Neural progenitor cell (in vitro differentiated cells): ENCODE measurements around the gene CHST8. TPM values are rescaled to one million over a fixed set of nuclear protein-coding genes. Genes with fewer than 3 reads are reported as not detected.

Source experiments
- DNase-seq: peaks from one replicate; pipeline ENCODE4 v3.0.0-alpha.2; 2016; ENCODE audit warnings: low spot score
- H2AFZ ChIP-seq: fragments of 200-600 bp; sonication (generic); replicated peaks from 2 replicates; pipeline ENCODE4 v1.6.1; 2016; ENCODE audit warnings: antibody characterized with exemption
- H3F3A ChIP-seq: fragments of 200-600 bp; sonication (generic); 2 replicates; pipeline ENCODE4 v1.6.1; 2016; ENCODE audit warnings: antibody characterized with exemption, low read depth
- H3K27ac ChIP-seq: fragments of 200-600 bp; sonication (generic); 2 replicates; pipeline ENCODE4 v1.5.1; 2016; ENCODE audit warnings: mild to moderate bottlenecking
- H3K27me3 ChIP-seq: fragments of 200-600 bp; sonication (generic); 2 replicates; pipeline ENCODE4 v1.6.1; 2016; ENCODE audit warnings: mild to moderate bottlenecking, moderate library complexity
- H3K36me3 ChIP-seq: fragments of 200-600 bp; sonication (generic); 2 replicates; pipeline ENCODE4 v1.5.1; 2016
- H3K4me1 ChIP-seq: fragments of 200-600 bp; sonication (generic); 2 replicates; pipeline ENCODE4 v1.6.1; 2016; ENCODE audit warnings: mixed run types
- H3K4me2 ChIP-seq: fragments of 200-600 bp; sonication (generic); 2 replicates; pipeline ENCODE4 v1.6.1; 2016
- H3K4me3 ChIP-seq: fragments of 200-600 bp; sonication (generic); 2 replicates; pipeline ENCODE4 v1.5.1; 2016
- H3K79me2 ChIP-seq: fragments of 200-600 bp; sonication (generic); 2 replicates; pipeline ENCODE4 v1.6.1; 2016; ENCODE audit warnings: low read depth
- H3K9ac ChIP-seq: fragments of 200-600 bp; sonication (generic); 2 replicates; pipeline ENCODE4 v1.6.1; 2016
- H3K9me3 ChIP-seq: fragments of 200-600 bp; sonication (generic); 2 replicates; pipeline ENCODE4 v1.5.1; 2016; ENCODE audit warnings: low read depth
- H4K20me1 ChIP-seq: fragments of 200-600 bp; sonication (generic); 2 replicates; pipeline ENCODE4 v1.6.1; 2016; ENCODE audit warnings: low read depth
- H3K27ac Mint-ChIP-seq: 3 replicates; pipeline ENCODE4 v1.8.0; 2021; ENCODE audit warnings: mixed read lengths
- H3K27me3 Mint-ChIP-seq: 2 replicates; pipeline ENCODE4 v1.8.0; 2022; ENCODE audit warnings: low read depth, mild to moderate bottlenecking, inconsistent platforms, moderate library complexity, mixed read lengths; ENCODE audit not compliant: insufficient read depth
- H3K36me3 Mint-ChIP-seq: 3 replicates; pipeline ENCODE4 v1.8.0; 2021; ENCODE audit warnings: mixed read lengths
- H3K4me1 Mint-ChIP-seq: 3 replicates; pipeline ENCODE4 v1.8.0; 2021; ENCODE audit warnings: mixed read lengths
- H3K4me3 Mint-ChIP-seq: 3 replicates; pipeline ENCODE4 v1.8.0; 2021; ENCODE audit warnings: mild to moderate bottlenecking, moderate library complexity, mixed read lengths
- H3K9me3 Mint-ChIP-seq: 3 replicates; pipeline ENCODE4 v1.8.0; 2020; ENCODE audit warnings: mixed read lengths
- EZH2 ChIP-seq: fragments of 200-600 bp; sonication (generic); IDR thresholded peaks from 2 replicates; pipeline ENCODE4 v1.6.1; 2017; ENCODE audit warnings: antibody characterized with exemption, mild to moderate bottlenecking, moderate library complexity
- EZH2phosphoT487 ChIP-seq: fragments of 200-600 bp; sonication (generic); IDR thresholded peaks from 2 replicates; pipeline ENCODE4 v1.6.1; 2017; ENCODE audit warnings: antibody characterized with exemption
- total RNA-seq: library from RNA; depleted of rRNA; stranded (reverse); fragments of >200 nt; gene quantifications from 2 replicates; pipeline ENCODE4 v1.2.3, GENCODE V29; 2015; ENCODE audit warnings: low replicate concordance
- TF ChIP-seq, protein P1 (sequence below): fragments of 200-600 bp; sonication (generic); IDR thresholded peaks from 2 replicates; pipeline ENCODE4 v1.5.1; 2017; ENCODE audit warnings: antibody characterized with exemption, mild to moderate bottlenecking

CHST8 gene
- total RNA-seq, 1 donor from 2014 or later: 0.92 TPM

DNA sequence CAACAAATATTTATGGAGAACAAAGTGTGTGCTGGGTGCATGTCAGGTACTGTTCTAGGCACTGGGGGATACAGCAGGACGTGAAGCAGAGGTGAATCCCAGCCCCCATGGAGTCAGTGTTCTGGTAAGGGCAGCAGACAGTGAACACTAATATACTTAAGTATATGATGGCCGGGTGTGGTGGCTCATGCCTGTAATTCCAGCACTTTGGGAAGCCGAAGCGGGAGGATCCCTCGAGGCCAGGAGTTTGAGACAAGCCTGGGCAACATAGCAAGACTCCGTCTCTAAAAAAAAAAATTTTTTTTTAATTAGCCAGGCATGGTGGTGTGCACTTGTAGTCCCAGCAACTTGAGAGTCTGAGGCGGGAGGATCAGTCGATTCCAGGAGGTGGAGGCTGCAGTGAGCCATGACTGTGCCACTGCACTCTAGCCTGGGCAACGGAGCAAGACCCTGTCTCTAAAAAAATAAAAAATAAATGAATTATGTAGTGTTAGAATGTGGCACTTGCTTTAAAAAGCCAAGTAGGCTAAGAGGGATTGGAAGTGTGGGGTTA, 22.6 kb downstream of the CHST8 start:
- TF ChIP-seq EZH2 (no peak), EZH2phosphoT487 (no peak)
- TF ChIP-seq, protein P1, sequence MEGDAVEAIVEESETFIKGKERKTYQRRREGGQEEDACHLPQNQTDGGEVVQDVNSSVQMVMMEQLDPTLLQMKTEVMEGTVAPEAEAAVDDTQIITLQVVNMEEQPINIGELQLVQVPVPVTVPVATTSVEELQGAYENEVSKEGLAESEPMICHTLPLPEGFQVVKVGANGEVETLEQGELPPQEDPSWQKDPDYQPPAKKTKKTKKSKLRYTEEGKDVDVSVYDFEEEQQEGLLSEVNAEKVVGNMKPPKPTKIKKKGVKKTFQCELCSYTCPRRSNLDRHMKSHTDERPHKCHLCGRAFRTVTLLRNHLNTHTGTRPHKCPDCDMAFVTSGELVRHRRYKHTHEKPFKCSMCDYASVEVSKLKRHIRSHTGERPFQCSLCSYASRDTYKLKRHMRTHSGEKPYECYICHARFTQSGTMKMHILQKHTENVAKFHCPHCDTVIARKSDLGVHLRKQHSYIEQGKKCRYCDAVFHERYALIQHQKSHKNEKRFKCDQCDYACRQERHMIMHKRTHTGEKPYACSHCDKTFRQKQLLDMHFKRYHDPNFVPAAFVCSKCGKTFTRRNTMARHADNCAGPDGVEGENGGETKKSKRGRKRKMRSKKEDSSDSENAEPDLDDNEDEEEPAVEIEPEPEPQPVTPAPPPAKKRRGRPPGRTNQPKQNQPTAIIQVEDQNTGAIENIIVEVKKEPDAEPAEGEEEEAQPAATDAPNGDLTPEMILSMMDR: no peak
- H3K36me3 ChIP-seq: no peaks in the 10 kb centered on the region
- no peaks in the 10 kb centered on the region for H3K36me3 Mint-ChIP-seq

DNA sequence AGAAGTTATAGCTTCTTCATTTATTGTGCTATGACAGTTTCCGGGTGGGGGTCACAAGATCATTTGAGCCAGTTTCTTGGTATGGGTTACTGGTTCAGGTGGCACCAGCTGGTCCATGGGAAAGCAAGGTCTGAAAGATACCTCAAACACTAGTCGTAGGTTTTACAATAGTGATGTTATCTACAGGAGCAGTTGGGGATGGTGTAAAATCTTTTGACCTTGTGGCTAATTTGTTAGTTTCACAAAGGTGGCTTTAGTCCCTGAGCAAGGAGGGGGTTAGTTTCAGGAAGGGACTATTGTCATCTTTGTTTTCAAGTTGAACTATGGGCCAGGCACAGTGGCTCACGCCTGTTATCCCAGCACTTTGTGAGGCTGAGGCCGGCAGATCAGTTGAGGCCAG, 24.6 kb downstream of the CHST8 start:
- Mint-ChIP-seq H3K36me3 (no peaks in the 10 kb centered on the region), H3K4me1 (no peaks in the 10 kb centered on the region), H3K9me3 (no peaks in the 10 kb centered on the region), H3K27me3 (peaks cover 10% of the 10 kb centered on the region), H3K27ac (no peak overlapping the region), H3K4me3 (no peak overlapping the region)
- Histone ChIP-seq H3K4me2 (no peak overlapping the region), H3K36me3 (no peaks in the 10 kb centered on the region), H3K4me1 (no peaks in the 10 kb centered on the region), H4K20me1 (no peaks in the 10 kb centered on the region), H3K9ac (no peak overlapping the region), H3K27me3 (no peaks in the 10 kb centered on the region), H3K9me3 (no peaks in the 10 kb centered on the region), H3K79me2 (no peaks in the 10 kb centered on the region), H3K27ac (no peak overlapping the region), H3K4me3 (no peak overlapping the region), H3F3A (no peaks in the 10 kb centered on the region), H2AFZ (no peak overlapping the region)
- TF ChIP-seq, protein P1: no peak
- TF ChIP-seq EZH2phosphoT487 (no peak), EZH2 (no peak)
- no peak for DNase-seq

More for the DNA sequence above, 22.6 kb downstream of the CHST8 start:
- H3K9me3 ChIP-seq: no peaks in the 10 kb centered on the region
- Mint-ChIP-seq H3K27ac (no peak overlapping the region), H3K9me3 (no peaks in the 10 kb centered on the region), H3K4me1 (no peaks in the 10 kb centered on the region), H3K27me3 (peaks cover 10% of the 10 kb centered on the region), H3K4me3 (no peak overlapping the region)
- no peak overlapping the region for H2AFZ ChIP-seq
- no peak overlapping the region for H3K27ac ChIP-seq
- no peak overlapping the region for H3K9ac ChIP-seq
- no peak overlapping the region for H3K4me3 ChIP-seq
- no peaks in the 10 kb centered on the region for H3K27me3 ChIP-seq
- no peaks in the 10 kb centered on the region for H4K20me1 ChIP-seq
- no peaks in the 10 kb centered on the region for H3K79me2 ChIP-seq
- H3K4me1 ChIP-seq: no peaks in the 10 kb centered on the region
- no peaks in the 10 kb centered on the region for H3F3A ChIP-seq
- DNase-seq: no peak
- no peak overlapping the region for H3K4me2 ChIP-seq

DNA sequence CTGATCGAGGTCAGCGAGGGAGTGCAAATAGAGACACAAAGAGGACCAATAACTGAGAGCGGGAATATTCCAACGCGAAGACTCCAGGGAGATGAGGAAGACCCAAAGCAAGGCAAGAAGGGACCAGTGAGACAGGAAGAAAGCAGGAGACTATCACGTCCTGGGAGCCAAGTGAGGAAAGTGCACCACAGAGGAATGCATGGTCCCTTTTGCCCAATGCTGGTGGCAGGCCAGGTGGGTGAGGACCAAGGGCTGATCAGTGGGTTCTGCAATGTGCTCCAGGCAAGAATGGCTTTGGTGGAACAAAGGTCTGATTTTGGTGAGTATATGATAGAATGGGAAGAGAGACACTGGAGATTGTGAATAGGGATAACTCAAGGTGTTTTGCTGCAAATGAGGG, 25.4 kb downstream of the CHST8 start:
- H3F3A ChIP-seq: no peaks in the 10 kb centered on the region
- no peaks in the 10 kb centered on the region for H3K27me3 ChIP-seq
- H3K4me2 ChIP-seq: no peak overlapping the region
- no peak overlapping the region for H3K27ac ChIP-seq
- H3K9ac ChIP-seq: no peak overlapping the region
- no peaks in the 10 kb centered on the region for H3K4me1 ChIP-seq
- TF ChIP-seq, protein P1: no peak
- TF ChIP-seq EZH2: no peak
- TF ChIP-seq EZH2phosphoT487: no peak
- H3K4me3 ChIP-seq: no peak overlapping the region
- H3K9me3 ChIP-seq: no peaks in the 10 kb centered on the region
- H4K20me1 ChIP-seq: no peaks in the 10 kb centered on the region
- Mint-ChIP-seq H3K27me3 (peaks cover 10% of the 10 kb centered on the region), H3K9me3 (no peaks in the 10 kb centered on the region), H3K4me1 (no peaks in the 10 kb centered on the region), H3K27ac (no peak overlapping the region), H3K36me3 (no peaks in the 10 kb centered on the region), H3K4me3 (no peak overlapping the region)
- no peaks in the 10 kb centered on the region for H3K79me2 ChIP-seq
- no peaks in the 10 kb centered on the region for H3K36me3 ChIP-seq
- H2AFZ ChIP-seq: no peak overlapping the region
- no peak for DNase-seq
